Measurements from ENCODE around the gene LYZ. TPM values are rescaled to one million over a fixed set of nuclear protein-coding genes. Genes with fewer than 3 reads are reported as not detected.

LYZ gene
- total RNA-seq, 1 donor from 2014 or later, result 8.8 TPM

- H3K4me1 Mint-ChIP-seq (ENCODE audit: low read depth), result peaks cover 19% of the 10 kb centered on the region
- DNase-seq (ENCODE audit: low spot score, unreplicated experiment), result no peak
- no peak overlapping the region for H3K4me3 Mint-ChIP-seq (ENCODE audit: low read depth)
- no peaks in the 10 kb centered on the region for H3K9me3 Mint-ChIP-seq (ENCODE audit: low read depth)
- no peaks in the 10 kb centered on the region for H3K36me3 Mint-ChIP-seq (ENCODE audit: insufficient read depth)
- H3K27ac Mint-ChIP-seq, result no peak overlapping the region
- TF ChIP-seq CTCF (IDR thresholded peaks at IDR 0.05; ENCODE audit: unreplicated experiment), result no peak
- H3K27me3 Mint-ChIP-seq, result no peaks in the 10 kb centered on the region
Observed at GRCh38 chr12:69354556-69355187, 6.5 kb downstream of the LYZ start.

- DNase-seq (ENCODE audit: low spot score, unreplicated experiment), result no peak
- no peaks in the 10 kb centered on the region for H3K36me3 Mint-ChIP-seq (ENCODE audit: insufficient read depth)
- H3K27ac Mint-ChIP-seq, result no peak overlapping the region
- TF ChIP-seq CTCF (IDR thresholded peaks at IDR 0.05; ENCODE audit: unreplicated experiment), result no peak
- H3K27me3 Mint-ChIP-seq, result no peaks in the 10 kb centered on the region
- peaks cover 19% of the 10 kb centered on the region for H3K4me1 Mint-ChIP-seq (ENCODE audit: low read depth)
- no peaks in the 10 kb centered on the region for H3K9me3 Mint-ChIP-seq (ENCODE audit: low read depth)
- no peak overlapping the region for H3K4me3 Mint-ChIP-seq (ENCODE audit: low read depth)
Observed at GRCh38 chr12:69355363-69356028, 7.3 kb downstream of the LYZ start.

GRCh38 chr12:69359531-69360347 lies 11.6 kb downstream of the LYZ start, which contains the start of gene YEATS4:
Gene YEATS4, plus strand, starts transcription at chr12:69359743. Its CDS starts 230 bp downstream, at chr12:69359973.
- H3K27me3 Mint-ChIP-seq, result no peaks in the 10 kb centered on the region
- DNase-seq (ENCODE audit: low spot score, unreplicated experiment), result peak; percentile 79
- TF ChIP-seq CTCF (IDR thresholded peaks at IDR 0.05; ENCODE audit: unreplicated experiment), result no peak
- H3K4me1 Mint-ChIP-seq (ENCODE audit: low read depth), result peaks cover 16% of the 10 kb centered on the region
- no peaks in the 10 kb centered on the region for H3K9me3 Mint-ChIP-seq (ENCODE audit: low read depth)
- peak within 1 kb of the TSS; percentile 91 for H3K4me3 Mint-ChIP-seq (ENCODE audit: low read depth)
- peak within 1 kb of the TSS; percentile 87 for H3K27ac Mint-ChIP-seq
- peaks cover 8% of the 10 kb centered on the region for H3K36me3 Mint-ChIP-seq (ENCODE audit: insufficient read depth)

GRCh38 chr12:69360348-69360672 lies 12.1 kb downstream of the LYZ start:
- Mint-ChIP-seq H3K27ac (peak overlapping the region; percentile 87), H3K9me3 (ENCODE audit: low read depth) (no peaks in the 10 kb centered on the region), H3K4me1 (ENCODE audit: low read depth) (peaks cover 15% of the 10 kb centered on the region), H3K4me3 (ENCODE audit: low read depth) (peak overlapping the region; percentile 91), H3K36me3 (ENCODE audit: insufficient read depth) (peaks cover 8% of the 10 kb centered on the region), H3K27me3 (no peaks in the 10 kb centered on the region)
- no peak for DNase-seq (ENCODE audit: low spot score, unreplicated experiment)
- TF ChIP-seq CTCF (IDR thresholded peaks at IDR 0.05; ENCODE audit: unreplicated experiment), result no peak

- no peaks in the 10 kb centered on the region for H3K4me1 Mint-ChIP-seq (ENCODE audit: low read depth)
- no peak overlapping the region for H3K27ac Mint-ChIP-seq
- H3K4me3 Mint-ChIP-seq (ENCODE audit: low read depth), result no peak overlapping the region
- H3K36me3 Mint-ChIP-seq (ENCODE audit: insufficient read depth), result peaks cover 22% of the 10 kb centered on the region
- H3K27me3 Mint-ChIP-seq, result no peaks in the 10 kb centered on the region
- peaks cover 4% of the 10 kb centered on the region for H3K9me3 Mint-ChIP-seq (ENCODE audit: low read depth)
- no peak for TF ChIP-seq CTCF (IDR thresholded peaks at IDR 0.05; ENCODE audit: unreplicated experiment)
- no peak for DNase-seq (ENCODE audit: low spot score, unreplicated experiment)
Observed at GRCh38 chr12:69366796-69367195, 18.6 kb downstream of the LYZ start.
